NCI-H2227 treated with DMSO at 0.1 percent for 48 hours (cell line): ENCODE results near the gene CADPS.

ENCODE experiments used
- DNase-seq: peaks from one replicate; lab custom pipeline; 2025; lab: John Stamatoyannopoulos, UW

The CADPS gene

GRCh38 chr3:62686503-62687294, 188.5 kb downstream of the CADPS start:
- no peak for DNase-seq

DNA sequence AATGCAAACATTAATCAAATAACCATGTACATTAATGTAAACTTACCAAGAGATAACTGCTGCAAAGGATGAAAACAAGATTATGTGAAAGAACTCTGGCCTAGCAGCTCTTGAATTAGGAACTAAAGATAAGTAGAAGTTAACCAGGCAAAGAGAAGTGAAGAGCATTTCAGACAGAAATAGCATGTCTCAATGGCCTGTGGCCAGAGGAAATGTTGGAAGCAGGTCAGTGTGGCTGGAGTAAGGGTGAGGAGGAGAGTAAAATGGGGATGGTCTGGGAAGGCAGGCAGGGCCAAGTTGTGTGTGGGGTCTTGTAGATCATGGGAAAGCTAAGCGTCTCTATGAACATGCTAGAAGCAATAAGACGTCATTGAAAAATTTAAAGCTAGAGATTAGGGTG, 192.4 kb downstream of the CADPS start:
- DNase-seq = no peak

DNA sequence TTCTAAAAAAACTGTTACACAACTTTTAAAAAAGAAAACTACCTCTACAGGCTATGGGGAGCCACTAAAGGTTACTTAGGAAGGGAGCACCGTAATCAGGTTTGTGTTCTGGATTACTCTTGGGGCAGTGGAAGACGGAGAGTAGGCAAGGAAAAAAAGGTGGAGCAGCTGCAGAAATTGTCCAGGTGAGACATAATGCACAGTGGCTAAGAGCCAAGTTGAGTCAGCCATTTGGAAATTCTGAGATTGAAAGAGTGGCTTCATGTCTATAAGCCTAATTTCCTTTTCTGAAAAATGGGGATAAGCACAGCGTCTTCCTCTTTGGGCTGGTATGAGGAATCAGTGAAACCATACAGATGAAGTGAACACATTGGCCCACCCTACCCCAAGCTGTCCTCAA, 195.2 kb downstream of the CADPS start:
- no peak for DNase-seq

GRCh38 chr3:62678841-62679240, 196.4 kb downstream of the CADPS start:
- no peak for DNase-seq

- DNase-seq = no peak
Observed at GRCh38 chr3:62677926-62678325, 197.3 kb downstream of the CADPS start.

GRCh38 chr3:62676689-62677271, 198.4 kb downstream of the CADPS start:
- DNase-seq = no peak

GRCh38 chr3:62675492-62675891, 199.7 kb downstream of the CADPS start:
- DNase-seq = no peak

- no peak for DNase-seq
Observed at GRCh38 chr3:62672988-62673313, 202.3 kb downstream of the CADPS start.

DNA sequence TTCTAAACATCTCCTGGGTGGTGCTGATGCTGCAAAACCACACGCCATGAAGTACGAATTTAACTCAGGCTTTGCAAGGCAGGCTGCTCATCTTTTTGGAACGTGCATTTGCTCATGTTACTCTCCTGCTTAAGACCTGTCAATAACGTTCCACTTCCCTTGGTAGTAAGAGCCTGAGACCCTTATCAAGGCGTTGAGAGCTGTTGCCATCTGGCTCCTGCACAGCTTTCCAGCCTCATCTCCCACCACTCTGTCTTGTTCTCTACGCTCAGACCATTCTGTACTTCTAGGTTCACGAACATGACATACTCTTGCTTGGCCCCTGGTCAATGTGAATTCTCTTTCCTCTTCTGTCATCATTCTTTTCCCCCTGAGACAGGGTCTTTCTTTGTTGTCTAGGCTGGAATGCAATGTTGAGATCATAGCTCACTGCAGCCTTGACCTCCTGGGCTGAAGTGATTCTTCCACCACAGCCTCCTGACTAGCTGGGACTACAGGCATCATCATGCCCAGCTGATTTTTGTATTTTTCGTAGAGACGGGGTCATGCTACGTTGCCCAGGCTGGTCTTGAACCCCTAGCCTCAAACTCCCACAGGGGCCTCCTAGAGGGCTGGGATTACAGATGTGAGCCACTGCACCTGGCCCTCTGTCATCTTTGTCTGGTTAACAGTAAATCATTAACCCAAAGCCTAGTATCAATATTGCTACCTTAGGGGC, 202.8 kb downstream of the CADPS start:
- DNase-seq = no peak

- peak; percentile 3 for DNase-seq
Observed at GRCh38 chr3:62670351-62670750, 204.9 kb downstream of the CADPS start.

- DNase-seq = no peak
Observed at GRCh38 chr3:62669161-62669560, 206.1 kb downstream of the CADPS start.

DNA sequence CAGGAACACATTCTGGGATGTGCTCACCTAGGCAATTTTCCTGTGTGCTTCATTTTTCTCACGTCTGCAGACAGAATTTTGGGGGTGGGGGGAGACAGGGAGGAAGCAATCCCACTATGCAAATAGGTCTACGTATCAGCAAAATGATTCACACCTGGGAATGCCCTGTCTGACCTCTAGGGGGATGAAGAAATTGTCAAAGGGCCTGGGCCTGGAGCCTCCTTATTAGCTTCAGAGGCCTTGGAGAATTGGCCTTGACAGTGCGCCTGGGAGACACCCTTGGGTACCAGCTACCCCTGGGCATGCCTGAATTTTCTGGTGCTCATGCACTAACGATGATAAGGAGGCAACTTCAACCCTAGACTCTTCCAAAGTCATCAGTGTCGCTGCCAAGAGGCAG, 207.5 kb downstream of the CADPS start:
- no peak for DNase-seq

GRCh38 chr3:62665627-62666437, 209.4 kb downstream of the CADPS start:
- peak; percentile 46 for DNase-seq

GRCh38 chr3:62662677-62663076, 212.5 kb downstream of the CADPS start:
- no peak for DNase-seq

DNA sequence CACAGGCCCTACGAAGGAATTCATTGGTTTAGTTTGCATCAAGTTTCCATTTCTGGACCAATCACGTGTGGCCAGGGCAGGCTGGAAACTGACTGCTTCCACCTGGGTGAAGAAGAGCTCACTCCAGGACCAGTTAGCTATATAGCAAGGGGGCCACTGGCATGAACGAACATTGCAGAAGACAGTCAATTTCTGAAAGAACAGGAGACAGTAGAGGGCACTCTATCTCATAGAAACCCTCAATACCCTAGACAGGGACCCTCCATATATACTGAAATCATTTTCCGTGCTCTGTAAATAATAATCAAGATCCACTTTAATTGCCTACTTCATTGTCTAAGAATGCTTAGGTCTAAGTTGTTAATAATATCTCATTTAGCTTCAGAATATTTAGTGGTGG, 215.6 kb downstream of the CADPS start:
- DNase-seq = no peak

GRCh38 chr3:62655691-62656063, 219.5 kb downstream of the CADPS start:
- no peak for DNase-seq

GRCh38 chr3:62655056-62655690, 220.0 kb downstream of the CADPS start:
- no peak for DNase-seq

DNA sequence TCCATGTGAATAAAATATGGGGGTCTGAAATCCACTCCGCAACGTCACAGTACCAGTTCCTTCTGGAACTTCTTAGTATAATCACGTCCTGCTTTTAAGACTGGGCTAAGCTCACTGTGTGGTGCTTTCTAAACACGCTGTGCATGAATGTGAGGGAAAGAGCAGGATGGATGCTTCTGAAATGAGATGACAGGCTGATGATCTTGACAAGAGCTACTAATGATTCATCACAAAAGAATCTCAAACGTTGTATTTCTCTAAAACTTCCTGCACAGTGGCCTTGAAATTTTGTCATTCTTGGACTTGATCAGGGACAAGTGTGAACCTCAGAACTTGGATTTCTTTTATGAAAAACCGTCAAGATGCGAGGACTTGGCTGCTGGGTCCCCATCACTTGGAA, 221.4 kb downstream of the CADPS start:
- DNase-seq = no peak

DNA sequence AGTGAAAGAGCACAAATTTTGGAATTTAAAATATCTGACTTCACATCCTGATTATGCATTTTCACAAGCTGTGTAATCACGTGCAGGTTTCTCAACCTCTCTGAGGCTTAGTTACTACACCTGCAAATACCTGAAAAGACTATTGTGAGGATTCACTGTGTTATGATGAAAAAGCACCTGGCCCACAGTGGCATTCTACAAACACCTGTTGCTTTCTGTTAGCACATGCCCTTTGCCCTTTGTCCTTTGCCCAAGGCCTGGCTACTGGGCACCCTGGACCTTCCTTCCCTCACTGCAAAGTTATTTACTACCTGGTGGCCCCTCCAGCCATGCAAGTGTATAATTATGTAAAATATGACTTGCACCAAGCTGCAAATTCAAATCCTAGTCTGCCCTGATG, 227.5 kb downstream of the CADPS start:
- no peak for DNase-seq

DNA sequence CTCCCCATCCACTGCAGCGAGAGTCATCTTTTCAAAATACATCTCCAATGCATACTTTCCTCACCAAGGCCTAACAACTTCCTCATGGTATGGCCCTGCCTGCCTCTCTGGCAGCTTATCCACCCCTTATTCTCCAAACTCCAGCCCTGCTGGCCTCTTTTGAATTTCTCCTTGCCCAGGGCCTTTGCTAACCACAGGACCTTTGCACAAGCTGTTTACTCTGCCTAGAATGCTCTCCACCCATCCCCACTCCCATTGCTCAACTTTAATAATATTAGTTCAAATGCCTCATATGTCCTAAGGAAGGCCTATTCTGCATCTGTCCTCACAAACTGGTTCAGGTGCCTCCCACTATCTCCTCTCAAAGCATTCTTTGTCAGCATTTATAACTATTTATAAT, 230.7 kb downstream of the CADPS start:
- DNase-seq = no peak

DNA sequence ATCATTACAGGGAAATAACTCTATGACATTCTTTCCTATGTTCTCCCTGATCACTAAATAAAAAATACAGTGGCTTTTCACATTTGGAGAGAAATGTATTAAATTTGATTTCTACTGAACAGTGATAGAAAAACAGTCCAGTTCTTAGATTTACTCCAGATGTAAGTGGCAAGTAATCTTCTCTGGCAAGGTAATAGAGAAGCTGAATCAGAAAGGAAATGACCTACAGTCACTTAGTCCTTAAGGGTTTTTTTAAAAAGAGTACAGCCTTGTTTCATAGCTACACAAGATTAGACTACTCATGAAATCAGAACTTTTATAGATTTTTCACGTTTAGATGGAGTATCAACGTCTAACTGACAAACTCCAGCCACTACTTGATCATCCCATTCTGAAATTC, 236.9 kb downstream of the CADPS start:
- no peak for DNase-seq

DNA sequence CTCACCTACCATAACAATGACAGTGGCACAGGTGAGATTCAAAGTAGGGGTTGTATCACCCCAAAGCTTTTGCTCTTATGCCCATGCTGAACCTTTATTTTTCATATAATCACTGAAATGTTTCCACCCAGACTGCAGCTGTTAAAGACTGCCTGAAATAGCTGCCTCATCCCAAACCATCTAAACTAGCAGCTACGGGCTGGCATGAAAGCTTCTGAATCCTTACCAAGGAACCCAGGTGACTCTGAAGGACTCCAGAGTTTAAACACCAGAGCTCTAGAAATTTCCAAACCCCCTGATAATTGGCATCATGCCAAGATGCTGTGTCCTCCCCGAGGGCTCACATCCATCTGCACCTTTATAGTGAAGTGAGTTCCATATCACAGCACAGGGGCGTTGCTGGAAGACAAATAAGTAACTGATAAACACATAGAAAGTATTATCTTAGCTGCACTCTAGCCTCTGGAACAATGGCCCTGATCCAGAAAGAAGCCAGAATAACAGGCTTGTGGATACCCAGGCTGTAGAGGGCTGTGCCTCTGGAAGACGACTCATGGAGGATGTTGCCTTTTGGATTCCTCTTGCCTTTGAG, 238.9 kb downstream of the CADPS start:
- DNase-seq = peak; percentile 17
